Measurements from ENCODE around the gene MTG1. TPM values are rescaled to one million over a fixed set of nuclear protein-coding genes. Genes with fewer than 3 reads are reported as not detected.
A peak's percentile ranks its signal among the peaks of the same experiment; 100 is the strongest.
"Not testable (repeated sequence)": the region's sequence is repeated elsewhere in the genome, so short reads cannot be mapped to it uniquely, and the experiment has no call there.

MTG1 gene
- total RNA-seq, 1 experiment from 2014 or later: 34.9 TPM

DNA sequence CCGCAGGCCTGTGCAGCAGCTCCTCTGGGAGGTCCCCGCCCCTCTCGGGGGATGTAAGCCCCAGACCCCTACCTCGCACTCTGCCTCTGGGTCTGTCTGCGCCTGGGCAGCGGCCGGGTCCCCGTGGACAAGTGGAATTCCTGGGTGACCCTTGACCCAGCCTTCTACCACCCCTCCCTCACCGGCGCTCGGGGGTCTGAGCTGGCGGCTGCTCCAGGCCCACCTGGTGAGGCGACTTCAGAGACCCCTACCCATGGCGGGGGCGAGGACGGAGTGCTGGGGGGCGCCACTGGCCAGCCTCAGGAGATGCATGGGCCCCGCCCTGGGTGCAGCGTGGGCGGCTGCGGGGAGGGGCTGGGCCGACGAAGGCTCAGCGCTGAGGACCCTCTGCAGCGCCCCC lies 38.8 kb downstream of the MTG1 start:
- in situ Hi-C loops (cut with HindIII; ENCODE audit: low pct_unique_long_range_greater_than_20kb, low sequenced_read_pairs); DNase-seq (ENCODE audit: low read depth, low spot score): not testable (repeated sequence)

DNA sequence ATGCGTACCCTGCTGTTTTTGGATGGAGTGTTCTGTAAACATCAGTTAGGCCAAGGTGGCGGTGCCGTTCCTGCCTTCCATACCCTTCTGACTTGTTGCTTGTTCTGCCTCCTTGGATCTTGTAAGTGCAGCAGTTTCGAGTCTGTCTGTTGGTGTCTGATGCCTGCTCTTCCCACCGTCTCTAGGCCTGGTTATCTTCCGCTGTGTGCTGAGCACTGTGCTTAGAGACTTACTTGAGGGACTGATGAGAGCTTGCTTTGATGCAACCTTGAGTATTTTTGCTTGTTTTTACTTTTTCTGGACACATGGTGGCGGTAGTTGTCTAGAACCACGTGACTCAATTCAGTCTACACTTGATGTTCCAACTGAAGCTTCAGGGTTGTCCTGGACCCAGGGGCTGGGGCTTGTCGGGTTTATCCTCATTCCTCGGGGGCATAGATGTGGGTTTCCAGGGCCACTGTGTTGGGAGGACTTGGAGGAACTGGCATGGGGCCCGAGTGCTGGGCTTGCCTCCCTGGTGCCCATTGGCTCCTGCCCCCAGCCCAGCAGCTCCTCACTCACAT lies 44.8 kb downstream of the MTG1 start:
- in situ Hi-C loops (cut with HindIII; ENCODE audit: low pct_unique_long_range_greater_than_20kb, low sequenced_read_pairs): no loop called here
- DNase-seq (ENCODE audit: low read depth, low spot score): peak; percentile 48

DNA sequence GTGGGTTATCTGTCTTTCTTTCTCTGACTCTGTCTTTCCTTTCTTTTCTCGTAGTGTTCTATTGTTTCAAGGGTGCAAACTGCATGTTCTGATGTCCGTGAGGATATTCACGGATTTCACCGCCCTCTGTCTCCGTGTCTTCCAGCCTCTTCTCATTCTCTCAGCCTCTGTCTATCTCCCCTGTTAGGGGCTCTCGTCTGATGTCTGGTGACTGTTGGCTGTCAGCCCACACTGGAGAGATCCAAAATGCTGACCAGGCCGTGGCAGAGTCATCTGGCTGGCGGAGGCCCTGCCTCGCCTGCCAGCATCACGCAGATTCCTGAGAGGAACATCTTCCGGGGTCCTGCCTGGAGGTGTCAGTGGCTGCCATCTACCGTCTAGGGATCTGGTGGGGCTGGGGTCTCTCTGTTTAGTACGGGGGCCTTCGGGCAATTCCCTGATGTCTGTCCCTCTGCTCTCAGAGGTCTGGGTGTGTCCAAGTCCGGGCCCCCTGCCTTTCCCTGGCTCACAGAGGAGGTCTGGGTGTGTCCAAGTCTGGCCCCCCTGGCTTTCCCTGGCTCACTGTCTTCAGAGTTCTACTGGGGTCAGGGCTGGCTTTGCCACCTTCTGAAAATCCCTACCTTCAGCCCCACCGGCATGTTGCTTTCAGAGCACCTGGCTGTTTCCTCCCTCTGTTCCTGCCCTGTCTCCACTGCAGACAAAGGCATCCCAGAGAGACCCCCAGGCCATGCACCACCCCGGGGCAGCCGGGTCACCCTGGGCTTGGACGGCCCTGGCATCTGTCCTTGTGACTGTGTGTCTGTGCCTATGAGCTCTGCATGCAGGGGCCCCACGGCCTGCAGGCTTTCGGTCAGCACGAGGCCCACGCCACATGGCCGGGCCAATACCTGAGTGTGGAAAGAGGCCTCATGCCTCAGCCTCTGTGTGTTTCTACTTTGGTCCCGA lies 45.8 kb downstream of the MTG1 start:
- no peak for DNase-seq (ENCODE audit: low read depth, low spot score)
- in situ Hi-C loops (cut with HindIII; ENCODE audit: low pct_unique_long_range_greater_than_20kb, low sequenced_read_pairs): no loop called here

DNA sequence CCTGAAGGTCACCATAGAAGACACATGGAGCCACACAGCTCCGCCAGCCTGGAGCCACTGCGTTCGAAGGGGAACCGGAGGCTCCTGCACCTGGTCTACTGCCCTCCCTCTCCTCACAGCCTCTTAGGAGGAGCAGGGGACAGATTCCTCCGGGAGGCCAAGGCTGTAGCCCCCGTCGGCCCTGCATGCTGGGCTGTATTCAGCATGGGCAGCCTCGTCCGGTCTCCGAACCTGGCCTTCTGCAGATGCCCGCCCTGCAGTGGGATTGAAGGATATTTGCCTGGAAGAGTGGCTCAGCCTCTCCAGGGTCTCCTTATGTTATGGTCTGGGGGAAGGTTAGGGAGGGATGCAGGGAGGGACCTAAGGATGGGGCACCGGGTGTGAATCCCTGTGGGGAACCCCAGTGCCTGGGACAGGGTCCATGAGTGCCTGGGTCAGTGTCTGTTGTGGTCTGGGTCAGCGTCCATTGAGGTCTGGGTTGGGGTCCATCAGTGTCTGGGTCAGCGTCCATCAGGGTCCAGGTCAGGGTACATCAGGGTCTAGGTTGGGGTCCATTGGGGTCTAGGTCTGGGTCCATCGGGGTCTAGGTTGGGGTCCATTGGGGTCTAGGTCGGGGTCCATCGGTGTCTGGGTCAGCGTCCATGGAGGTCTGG lies 46.8 kb downstream of the MTG1 start:
- in situ Hi-C loops (cut with HindIII; ENCODE audit: low pct_unique_long_range_greater_than_20kb, low sequenced_read_pairs): no loop called here
- no peak for DNase-seq (ENCODE audit: low read depth, low spot score)

DNA sequence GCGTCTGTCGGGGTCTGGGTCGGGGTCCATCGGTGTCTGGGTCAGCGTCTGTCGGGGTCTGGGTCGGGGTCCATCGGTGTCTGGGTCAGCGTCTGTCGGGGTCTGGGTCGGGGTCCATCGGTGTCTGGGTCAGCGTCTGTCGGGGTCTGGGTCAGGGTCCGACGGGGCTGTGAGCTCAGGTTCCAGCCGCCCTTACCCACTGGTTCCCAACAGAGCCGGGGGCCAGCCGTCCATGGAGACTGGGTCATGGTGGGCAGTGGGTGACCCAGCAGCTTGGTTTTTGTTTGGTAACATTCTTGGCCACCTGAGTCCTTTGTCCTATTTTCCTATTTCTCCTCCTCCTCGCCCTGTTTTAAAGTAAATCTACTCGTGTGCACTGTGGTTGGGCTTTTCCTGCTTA lies 47.4 kb downstream of the MTG1 start:
- in situ Hi-C loops (cut with HindIII; ENCODE audit: low pct_unique_long_range_greater_than_20kb, low sequenced_read_pairs); DNase-seq (ENCODE audit: low read depth, low spot score): not testable (repeated sequence)

DNA sequence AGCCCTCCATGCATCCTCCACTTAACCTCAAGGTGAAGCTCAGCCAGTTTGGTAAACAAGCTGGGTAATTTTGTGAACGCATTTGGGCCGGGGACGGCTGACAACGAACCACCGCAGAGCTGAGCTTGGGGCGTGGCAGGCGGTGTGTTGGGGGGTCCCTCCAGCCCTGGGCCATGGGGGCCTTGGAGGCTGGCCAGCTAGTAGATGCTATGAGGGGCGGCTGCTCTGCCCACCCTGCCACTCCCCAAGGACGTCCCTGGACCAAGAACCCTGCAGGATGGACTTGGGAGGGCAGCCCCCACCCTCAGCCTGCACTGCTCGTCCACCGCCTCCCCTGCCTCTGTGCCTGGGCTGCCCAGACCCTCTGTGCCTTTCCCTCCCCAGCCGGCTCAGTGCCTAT lies 47.8 kb downstream of the MTG1 start:
- in situ Hi-C loops (cut with HindIII; ENCODE audit: low pct_unique_long_range_greater_than_20kb, low sequenced_read_pairs): no loop called here
- no peak for DNase-seq (ENCODE audit: low read depth, low spot score)

DNA sequence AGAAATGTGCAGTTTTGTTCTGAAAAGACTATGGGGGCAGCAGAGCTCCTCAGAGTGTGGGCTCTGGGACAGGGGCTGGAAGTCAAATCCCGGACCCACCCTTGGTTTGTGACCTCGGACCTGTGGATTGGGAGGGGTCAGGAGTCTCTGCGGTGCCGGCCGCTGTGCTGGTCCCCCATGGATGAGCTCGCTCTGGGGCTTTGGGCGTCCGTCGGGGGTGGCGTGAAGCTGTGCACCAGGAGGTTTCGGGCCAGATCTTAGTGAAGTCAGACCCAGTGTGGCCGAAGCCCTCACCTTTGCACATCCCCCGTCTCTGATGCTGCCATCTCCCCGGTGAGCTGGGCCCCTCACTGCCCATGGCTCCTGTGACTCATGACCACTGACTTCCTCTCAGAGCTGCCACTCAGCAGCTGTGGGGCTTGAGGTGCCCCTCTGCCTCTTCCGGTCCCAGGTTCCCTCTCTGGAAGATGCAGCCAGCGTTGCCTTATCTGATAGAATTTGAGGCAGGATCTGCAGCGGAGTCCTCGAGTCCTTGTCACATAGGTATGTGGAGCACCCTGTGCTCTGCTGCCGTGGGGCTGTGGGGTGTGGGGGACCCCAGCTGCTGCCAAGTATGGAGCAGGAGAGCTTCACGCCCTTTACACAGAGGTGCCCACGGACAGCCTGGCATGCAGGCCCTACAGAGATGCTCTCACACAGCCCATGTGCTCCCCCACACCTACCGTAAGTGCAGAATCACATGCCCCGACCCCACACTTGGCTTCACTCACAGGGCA lies 48.4 kb downstream of the MTG1 start:
- no peak for DNase-seq (ENCODE audit: low read depth, low spot score)
- in situ Hi-C loops (cut with HindIII; ENCODE audit: low pct_unique_long_range_greater_than_20kb, low sequenced_read_pairs): no loop called here

DNA sequence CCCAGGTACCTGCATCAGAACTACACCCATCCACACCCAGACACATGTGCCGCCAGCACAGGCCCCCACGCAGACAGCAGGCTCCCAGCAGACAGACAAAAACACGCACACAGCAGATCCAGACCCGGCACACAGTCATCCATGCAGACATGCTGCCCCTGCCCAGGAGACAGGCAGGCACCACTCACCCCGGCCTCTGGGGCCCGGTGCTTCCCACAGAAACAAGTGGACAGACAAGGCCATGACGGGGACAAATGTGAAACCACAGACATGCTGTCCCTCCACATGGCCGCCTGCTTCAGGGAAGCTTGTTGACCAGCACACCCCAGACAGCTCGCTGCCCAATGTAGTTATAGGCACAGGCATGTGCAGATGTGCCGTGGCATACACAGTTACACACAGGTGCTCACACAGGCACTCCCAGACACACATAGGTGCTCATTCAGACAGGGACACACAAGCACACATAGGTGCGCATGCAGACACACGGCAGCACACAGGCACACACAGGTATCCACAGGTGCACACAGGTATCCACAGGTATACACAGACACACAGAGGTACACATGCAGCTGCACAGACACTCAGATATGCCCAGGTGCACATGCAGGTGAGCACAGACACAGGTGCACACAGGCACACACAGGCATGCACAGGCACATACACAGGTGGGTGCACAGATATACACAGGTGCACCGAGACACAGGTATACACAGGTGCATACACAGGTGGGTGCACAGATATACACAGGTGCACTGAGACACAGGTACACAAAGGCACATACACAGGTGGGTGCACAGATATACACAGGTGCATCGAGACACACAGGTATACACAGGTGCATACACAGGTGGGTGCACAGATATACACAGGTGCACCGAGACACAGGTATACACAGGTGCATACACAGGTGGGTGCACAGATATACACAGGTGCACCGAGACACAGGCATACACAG lies 49.3 kb downstream of the MTG1 start:
- no peak for DNase-seq (ENCODE audit: low read depth, low spot score)
- in situ Hi-C loops (cut with HindIII; ENCODE audit: low pct_unique_long_range_greater_than_20kb, low sequenced_read_pairs): no loop called here

DNA sequence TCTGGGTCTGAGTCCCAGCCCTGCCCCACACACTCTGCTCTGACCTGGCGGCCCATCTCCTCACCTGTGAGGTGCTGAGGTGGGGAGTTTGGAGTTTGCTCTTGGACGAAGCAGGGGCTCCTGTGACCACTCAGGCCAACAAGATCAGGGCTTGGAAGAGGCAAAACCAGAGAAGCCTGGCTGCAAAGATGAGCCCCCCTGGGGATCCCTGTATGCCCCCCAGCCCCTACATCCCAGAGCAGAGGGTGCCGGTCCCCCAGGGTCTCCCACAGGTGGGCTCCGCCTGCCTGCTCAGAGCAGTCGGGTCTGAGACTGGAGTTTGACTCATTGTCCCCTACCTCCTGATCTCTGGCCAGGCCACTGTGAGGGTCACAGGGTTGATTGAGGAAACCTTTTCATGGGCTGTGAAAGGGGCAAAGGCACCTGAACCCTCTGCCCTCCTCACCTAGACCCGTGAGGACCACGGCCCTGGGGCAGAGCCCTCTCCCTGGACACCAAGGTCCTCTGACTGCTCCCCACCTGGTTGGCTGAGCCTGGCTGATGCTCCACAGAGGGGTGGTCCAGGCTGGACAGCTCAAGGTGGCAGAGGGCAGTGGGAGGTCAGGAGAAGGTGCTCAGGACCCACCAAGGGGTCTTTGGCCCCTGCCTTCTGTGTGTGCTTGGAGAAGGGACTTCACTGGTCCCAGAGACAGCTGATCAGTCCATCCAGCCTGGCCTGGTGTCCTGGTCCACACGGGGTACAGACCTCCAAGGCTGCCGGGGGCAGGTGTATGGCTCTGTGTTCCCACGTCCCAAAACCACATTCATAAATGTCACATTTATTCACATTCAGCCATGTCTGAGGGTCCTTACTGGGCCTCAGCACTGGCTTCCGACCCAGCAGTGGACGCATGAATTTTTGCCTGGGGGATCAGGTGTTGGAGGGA lies 50.6 kb downstream of the MTG1 start:
- in situ Hi-C loops (cut with HindIII; ENCODE audit: low pct_unique_long_range_greater_than_20kb, low sequenced_read_pairs): no loop called here
- DNase-seq (ENCODE audit: low read depth, low spot score): no peak

DNA sequence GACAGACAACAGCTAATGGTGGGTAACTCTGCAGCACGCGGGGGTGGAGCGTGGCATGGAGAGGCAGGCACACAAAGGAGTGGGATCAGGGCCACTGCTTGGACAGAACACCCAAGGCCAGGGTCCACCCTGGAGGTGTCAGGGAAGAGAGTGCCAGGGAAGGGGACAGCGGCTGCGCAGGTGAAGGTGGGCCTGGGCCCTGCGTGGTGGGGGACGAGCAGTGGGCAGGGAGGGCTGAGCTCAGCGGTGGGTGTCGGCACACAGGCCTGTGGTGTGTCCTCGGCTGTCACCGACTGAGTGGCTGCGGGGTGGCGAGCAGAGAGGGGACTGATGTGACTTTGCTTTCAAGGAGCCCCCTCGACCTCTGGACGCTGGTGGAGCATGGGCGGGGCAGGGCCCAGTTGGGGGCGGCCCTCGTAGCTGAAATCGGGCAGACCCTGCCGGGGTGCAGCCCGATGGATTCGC lies 51.3 kb downstream of the MTG1 start:
- in situ Hi-C loops (cut with HindIII; ENCODE audit: low pct_unique_long_range_greater_than_20kb, low sequenced_read_pairs): no loop called here
- no peak for DNase-seq (ENCODE audit: low read depth, low spot score)

DNA sequence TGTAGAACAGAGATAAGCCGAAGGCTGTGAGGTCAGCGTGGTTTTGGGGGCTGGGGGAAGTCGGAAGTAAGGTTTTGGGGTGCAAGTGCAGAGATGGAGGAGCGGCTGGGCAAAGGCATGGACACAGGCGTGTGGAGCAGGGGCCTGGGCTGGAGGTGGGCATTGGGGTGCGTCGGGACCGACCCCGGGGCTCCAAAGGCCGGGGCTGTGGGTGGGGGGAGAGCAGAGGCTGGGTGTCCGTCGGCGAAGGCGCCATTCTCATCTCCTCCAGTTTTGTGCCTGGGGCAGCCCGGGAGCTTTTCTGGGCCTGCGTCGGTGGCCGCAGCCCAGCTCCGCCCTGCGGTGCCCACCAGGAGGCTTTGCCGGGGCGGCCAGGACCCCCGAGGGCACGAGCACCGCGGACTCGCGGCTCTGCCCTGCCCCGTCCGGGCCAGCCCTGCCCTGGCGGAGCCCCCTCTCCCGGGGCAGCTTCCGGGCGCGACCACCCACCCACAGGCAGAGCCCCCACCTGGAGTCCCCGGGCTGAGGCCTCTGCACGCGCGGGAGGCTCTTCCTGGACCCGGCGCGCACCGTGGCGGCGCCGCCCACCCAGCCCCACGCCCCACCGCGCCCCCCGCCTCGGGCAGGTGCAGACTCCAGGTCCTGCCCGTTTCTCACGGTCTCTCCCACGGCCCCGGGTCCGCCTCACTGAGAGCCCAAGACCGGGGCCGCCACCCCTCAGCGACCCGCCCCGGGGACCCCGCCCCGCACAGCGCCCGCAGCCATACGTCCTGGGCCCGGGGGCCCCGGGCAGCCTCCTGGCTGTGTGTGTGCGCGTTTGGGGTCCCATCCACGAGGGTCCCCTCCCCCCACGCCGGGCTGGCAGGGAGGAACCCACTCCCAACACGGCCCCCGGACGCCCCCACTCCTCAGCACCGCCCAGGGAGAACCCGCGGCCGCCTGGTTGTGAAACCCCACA lies 52.1 kb downstream of the MTG1 start:
- no peak for DNase-seq (ENCODE audit: low read depth, low spot score)
- in situ Hi-C loops (cut with HindIII; ENCODE audit: low pct_unique_long_range_greater_than_20kb, low sequenced_read_pairs): no loop called here

DNA sequence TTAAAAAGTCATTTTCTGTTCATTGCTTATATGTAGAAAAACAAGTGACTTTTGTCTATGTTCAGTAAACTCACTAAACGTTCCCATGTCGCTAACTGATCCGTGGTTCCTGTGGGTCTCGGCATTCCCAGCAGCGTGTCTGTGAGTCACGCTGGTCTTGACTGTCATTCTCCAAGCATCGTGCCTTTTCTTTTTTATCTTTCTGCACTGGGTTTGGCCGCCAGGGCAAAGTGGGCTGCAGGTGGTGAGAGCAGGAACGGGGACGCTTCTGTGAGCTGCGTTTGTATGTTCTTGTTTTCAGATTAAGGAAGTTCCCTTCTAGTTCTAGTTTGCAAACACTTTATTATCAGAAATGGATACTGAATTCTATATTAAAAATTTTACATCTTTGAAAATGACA lies 53.0 kb downstream of the MTG1 start:
- in situ Hi-C loops (cut with HindIII; ENCODE audit: low pct_unique_long_range_greater_than_20kb, low sequenced_read_pairs): no loop called here
- no peak for DNase-seq (ENCODE audit: low read depth, low spot score)

DNA sequence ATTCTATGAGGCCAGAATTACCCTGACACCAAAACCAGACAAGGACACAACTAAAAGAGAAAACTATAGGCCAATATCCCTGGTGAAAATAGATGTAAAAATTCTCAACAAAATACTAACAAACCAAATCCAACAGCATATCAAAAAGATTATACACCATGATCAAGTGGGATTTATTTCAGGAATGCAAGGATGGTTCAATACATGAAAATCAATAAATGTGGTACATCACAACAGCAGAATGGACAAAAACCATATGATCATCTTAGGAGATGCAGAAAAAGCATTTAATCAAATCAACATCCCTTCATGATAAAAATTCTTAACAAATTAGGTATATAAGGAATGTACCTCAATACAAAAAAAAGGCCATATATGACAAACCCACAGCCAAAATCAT lies 54.2 kb downstream of the MTG1 start:
- DNase-seq (ENCODE audit: low read depth, low spot score): no peak
- in situ Hi-C loops (cut with HindIII; ENCODE audit: low pct_unique_long_range_greater_than_20kb, low sequenced_read_pairs): no loop called here

DNA sequence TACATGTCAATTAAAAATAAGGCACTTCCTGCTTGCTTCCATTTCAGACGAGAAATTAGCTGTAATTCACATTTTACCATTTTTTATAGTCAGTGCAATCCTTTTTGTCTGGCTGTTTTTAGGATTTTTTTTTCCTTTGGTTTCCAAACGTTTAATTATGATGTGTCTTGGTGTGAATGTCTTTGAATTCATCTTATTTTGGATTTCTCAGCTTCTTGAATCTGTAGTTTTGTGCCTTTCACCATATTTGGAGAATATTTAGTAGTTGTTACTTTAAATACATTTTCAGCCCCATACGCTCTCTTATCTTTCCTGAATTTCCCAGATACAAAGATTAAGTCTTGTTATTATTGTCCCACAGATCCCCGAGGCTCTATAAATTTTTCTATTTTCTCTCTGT lies 57.4 kb downstream of the MTG1 start:
- no peak for DNase-seq (ENCODE audit: low read depth, low spot score)
- in situ Hi-C loops (cut with HindIII; ENCODE audit: low pct_unique_long_range_greater_than_20kb, low sequenced_read_pairs): no loop called here

DNA sequence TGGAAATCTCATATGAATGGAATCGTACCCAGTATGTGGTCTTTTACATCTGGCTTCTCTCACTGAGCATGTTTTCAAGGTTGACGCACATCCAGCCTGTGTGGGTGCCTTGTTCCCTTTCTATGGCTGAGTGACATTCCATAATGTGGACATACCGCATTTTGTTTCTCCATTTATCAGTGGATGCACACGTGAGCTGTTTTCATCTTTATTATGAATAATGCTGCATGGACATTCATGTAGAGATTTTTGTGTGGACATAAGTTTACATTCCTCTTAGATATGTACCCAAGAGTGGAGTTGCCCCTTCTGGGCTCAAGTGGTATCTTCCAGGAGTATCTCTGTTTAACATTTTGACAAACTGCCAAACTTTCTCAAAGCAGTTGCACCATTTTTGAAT lies 58.5 kb downstream of the MTG1 start:
- in situ Hi-C loops (cut with HindIII; ENCODE audit: low pct_unique_long_range_greater_than_20kb, low sequenced_read_pairs): no loop called here
- peak; percentile 13 for DNase-seq (ENCODE audit: low read depth, low spot score)

Measured in SK-MEL-5 (cell line).